Right forelimb (tissue), 1 donor: ENCODE results near the gene SH3RF3.

ENCODE experiments used
- DNase-seq: peaks from one replicate; pipeline ENCODE4 v3.0.0-alpha.2; 2018

SH3RF3 gene

GRCh38 chr2:109486711-109487535 is 357.9 kb downstream of the SH3RF3 start:
- DNase-seq = no peak

- no peak for DNase-seq
Measured at GRCh38 chr2:109487536-109487869, 358.5 kb downstream of the SH3RF3 start.

GRCh38 chr2:109487871-109488655 is 359.1 kb downstream of the SH3RF3 start:
- no peak for DNase-seq

GRCh38 chr2:109489296-109489695 is 360.3 kb downstream of the SH3RF3 start:
- no peak for DNase-seq

DNA sequence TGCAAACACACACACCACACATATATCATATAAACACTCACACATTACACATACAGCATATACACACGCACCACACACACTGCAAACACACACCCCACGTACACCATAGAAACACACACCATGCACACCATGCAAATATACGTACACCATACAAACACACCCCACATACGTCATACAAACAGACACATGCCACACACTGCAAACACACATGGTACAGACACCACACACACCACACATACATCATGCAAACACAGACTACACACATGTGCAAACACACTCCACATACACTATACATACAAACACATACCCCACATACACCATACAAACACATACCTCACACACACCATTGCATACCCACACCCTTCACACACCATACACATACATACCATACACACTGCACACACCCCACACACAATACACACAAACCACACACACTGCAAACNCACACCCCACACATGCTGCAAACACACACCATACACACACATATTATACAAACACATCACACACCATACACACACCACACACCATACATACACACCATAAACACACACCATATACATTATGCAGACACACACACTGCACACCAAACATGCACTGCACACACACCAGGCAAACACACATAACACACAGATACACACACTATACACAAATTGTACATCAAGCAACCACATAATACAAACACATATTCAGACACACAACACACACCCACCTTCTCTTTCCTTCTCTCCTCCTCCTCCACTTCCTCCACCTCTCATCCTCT is 364.4 kb downstream of the SH3RF3 start:
- DNase-seq = no peak

GRCh38 chr2:109494351-109494750 is 365.3 kb downstream of the SH3RF3 start:
- DNase-seq = no peak

- no peak for DNase-seq
Measured at GRCh38 chr2:109497463-109497862, 368.5 kb downstream of the SH3RF3 start.

- DNase-seq = no peak
Measured at GRCh38 chr2:109497911-109498870, 369.2 kb downstream of the SH3RF3 start.

- DNase-seq = no peak
Measured at GRCh38 chr2:109498906-109499305, 369.9 kb downstream of the SH3RF3 start.

GRCh38 chr2:109499566-109499965 is 370.6 kb downstream of the SH3RF3 start:
- no peak for DNase-seq

DNA sequence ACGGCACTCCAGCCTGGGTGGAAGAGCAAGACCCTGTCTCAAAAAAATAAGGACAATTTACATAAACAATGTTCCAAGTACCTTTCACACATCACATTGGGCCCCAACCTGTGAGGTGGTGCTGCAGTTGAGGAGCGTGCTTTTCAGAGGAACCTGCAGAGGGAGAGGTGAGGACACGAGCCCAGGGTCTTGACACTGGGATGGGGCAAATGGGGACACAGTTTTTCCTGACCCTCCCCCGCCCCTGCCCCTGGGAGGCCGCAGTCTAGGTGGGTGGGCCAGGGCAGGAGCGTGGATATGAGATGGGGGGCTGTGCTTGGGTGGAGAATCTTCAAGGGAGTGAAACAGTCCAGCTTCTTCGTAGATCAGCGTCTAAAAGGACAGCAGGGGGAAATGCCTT is 371.9 kb downstream of the SH3RF3 start:
- DNase-seq = no peak

DNA sequence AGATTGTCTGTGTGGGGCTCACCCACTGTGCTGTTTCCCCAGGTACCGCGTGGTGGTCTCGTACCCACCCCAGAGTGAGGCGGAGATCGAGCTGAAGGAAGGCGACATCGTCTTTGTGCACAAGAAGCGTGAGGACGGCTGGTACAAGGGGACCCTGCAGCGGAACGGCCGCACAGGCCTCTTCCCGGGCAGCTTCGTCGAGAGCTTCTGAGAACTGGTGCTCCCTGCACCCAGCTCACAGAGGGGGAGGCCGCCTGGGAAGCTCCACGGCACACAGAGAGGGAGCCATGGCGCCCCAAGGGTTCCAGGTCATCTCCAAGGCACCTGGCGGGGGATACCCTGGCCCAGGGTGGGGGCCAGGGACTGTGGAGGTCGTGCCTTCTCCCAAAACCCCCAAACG is 372.5 kb downstream of the SH3RF3 start:
- DNase-seq = no peak

DNA sequence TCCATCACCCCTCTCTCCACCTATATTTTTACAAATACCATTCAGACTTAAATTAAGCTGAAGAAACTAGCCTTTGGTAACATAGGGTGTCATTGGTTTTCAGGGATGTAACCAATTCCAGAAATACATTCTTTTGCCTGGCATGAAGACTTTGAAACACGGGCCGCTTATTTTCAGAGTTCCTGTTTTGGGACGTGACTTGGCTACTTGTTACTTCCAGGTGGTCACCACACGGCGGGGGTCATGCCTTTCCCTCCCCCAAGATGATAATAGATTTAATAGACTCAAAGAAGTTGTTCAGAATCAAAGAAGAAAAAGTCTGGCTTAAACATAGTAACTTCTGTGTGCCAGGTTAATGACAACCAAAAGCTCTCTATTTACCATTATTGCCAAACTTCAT is 374.2 kb downstream of the SH3RF3 start:
- DNase-seq = no peak

GRCh38 chr2:109507217-109507616 is 378.2 kb downstream of the SH3RF3 start:
- DNase-seq = no peak

- DNase-seq = no peak
Measured at GRCh38 chr2:109507828-109508227, 378.8 kb downstream of the SH3RF3 start.

DNA sequence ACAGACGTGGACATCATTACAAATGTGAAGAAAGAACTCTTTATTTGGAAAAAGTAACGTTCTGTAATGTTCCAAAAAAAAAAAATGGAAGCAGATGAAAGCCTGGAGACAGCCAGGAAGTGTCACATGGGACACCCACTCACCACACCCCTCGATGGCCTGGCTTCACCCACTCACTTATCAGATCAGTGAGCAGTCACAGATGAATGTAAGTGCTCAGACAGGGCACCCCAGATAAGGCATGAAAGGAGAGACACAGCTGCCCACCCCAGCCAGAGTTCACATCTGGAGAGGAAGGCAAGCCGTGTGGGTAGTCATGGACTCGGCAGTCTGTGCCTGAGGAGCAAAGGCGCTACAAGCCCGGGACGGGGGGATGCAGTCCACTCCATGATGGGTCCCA is 379.6 kb downstream of the SH3RF3 start:
- DNase-seq = no peak

GRCh38 chr2:109510136-109511028 is 381.4 kb downstream of the SH3RF3 start:
- DNase-seq = peak; percentile 83

DNA sequence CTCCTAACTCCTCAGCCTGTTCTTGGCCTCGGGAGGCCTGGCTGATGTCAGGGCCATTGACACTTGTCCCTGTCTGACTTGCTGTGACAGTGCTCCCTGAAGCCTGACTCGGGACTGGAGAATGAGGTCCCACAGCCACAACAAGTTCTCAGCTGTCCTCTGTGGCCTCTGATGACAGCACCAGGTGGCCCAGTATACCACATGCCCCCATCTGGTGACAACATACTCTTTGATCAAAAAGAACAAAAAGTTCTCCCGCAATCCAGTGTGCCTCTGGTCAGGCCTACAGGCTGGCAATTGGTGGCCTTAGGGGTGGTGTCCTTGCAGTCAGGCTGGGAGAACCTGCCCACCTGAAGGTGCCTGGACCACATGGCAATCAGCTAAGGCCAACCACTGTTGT is 382.2 kb downstream of the SH3RF3 start:
- no peak for DNase-seq

GRCh38 chr2:109512076-109512475 is 383.1 kb downstream of the SH3RF3 start:
- no peak for DNase-seq

DNA sequence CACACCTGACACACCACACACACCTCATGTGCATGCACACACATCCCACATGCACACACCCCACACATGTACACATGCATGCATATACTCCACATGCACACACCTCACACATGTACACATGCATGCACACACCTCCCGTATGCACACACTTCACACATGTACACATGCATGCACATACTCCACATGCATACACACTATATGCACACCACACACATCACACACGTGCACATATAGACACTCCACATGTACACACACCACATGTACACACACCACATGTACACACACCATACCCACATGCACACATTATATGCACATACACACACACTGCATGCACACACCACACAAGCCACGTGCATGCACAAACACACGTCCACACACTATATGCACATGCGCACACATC is 384.2 kb downstream of the SH3RF3 start:
- DNase-seq = no peak
